Measurements from ENCODE around the gene BTBD9. TPM values are rescaled to one million over a fixed set of nuclear protein-coding genes. Genes with fewer than 3 reads are reported as not detected.

Gene BTBD9
- total RNA-seq, 1 donor from 2014 or later = 47.9 TPM

- intact Hi-C loops (cut with DNase I) = no loop called here
- TF ChIP-seq CTCF (IDR thresholded peaks at IDR 0.05) = no peak
Measured at GRCh38 chr6:38499529-38500096, 140.1 kb downstream of the BTBD9 start.

GRCh38 chr6:38498805-38499445, 140.8 kb downstream of the BTBD9 start:
- TF ChIP-seq CTCF (IDR thresholded peaks at IDR 0.05) = no peak
- Histone ChIP-seq H3K36me3 (no peaks in the 10 kb centered on the region), H3K4me1 (no peaks in the 10 kb centered on the region), H3K27me3 (no peaks in the 10 kb centered on the region), H3K9me3 (no peaks in the 10 kb centered on the region), H3K27ac (no peak overlapping the region), H3K4me3 (no peak overlapping the region)
- ATAC-seq (no peak), DNase-seq (no peak)
- intact Hi-C loops (cut with DNase I) = no loop called here

More at GRCh38 chr6:38499529-38500096, 140.1 kb downstream of the BTBD9 start:
- ATAC-seq (no peak), DNase-seq (no peak)
- Histone ChIP-seq H3K9me3 (no peaks in the 10 kb centered on the region), H3K36me3 (no peaks in the 10 kb centered on the region), H3K27ac (no peak overlapping the region), H3K27me3 (no peaks in the 10 kb centered on the region), H3K4me1 (no peaks in the 10 kb centered on the region), H3K4me3 (no peak overlapping the region)

- H3K9me3 ChIP-seq = no peaks in the 10 kb centered on the region
- H3K36me3 ChIP-seq = no peaks in the 10 kb centered on the region
- no peak for TF ChIP-seq CTCF (IDR thresholded peaks at IDR 0.05)
- DNase-seq (no peak), ATAC-seq (no peak)
- no peak overlapping the region for H3K4me3 ChIP-seq
- H3K27me3 ChIP-seq = no peaks in the 10 kb centered on the region
- H3K4me1 ChIP-seq = no peaks in the 10 kb centered on the region
- no peak overlapping the region for H3K27ac ChIP-seq
- intact Hi-C loops (cut with DNase I) = no loop called here
Measured at GRCh38 chr6:38498085-38498484, 141.6 kb downstream of the BTBD9 start.

- no peak overlapping the region for H3K4me3 ChIP-seq
- no peaks in the 10 kb centered on the region for H3K27me3 ChIP-seq
- H3K36me3 ChIP-seq = no peaks in the 10 kb centered on the region
- no peak for DNase-seq
- no peak for ATAC-seq
- TF ChIP-seq CTCF (IDR thresholded peaks at IDR 0.05) = no peak
- intact Hi-C loops (cut with DNase I) = no loop called here
- H3K4me1 ChIP-seq = no peaks in the 10 kb centered on the region
- no peak overlapping the region for H3K27ac ChIP-seq
- H3K9me3 ChIP-seq = no peaks in the 10 kb centered on the region
Measured at GRCh38 chr6:38497546-38497945, 142.2 kb downstream of the BTBD9 start.

GRCh38 chr6:38495922-38496635, 143.7 kb downstream of the BTBD9 start:
- ATAC-seq = peak; percentile 38
- DNase-seq = no peak
- Histone ChIP-seq H3K27ac (no peak overlapping the region), H3K4me1 (no peaks in the 10 kb centered on the region), H3K9me3 (no peaks in the 10 kb centered on the region), H3K27me3 (no peaks in the 10 kb centered on the region), H3K36me3 (no peaks in the 10 kb centered on the region), H3K4me3 (no peak overlapping the region)
- TF ChIP-seq CTCF (IDR thresholded peaks at IDR 0.05) = no peak
- intact Hi-C loops (cut with DNase I) = no loop called here

Data from upper lobe of right lung (tissue), 1 donor.